Thyroid gland (tissue), 4 donors: ENCODE data around the gene CSNK1D.

Experiments used
- POLR2A ChIP-seq, 2 donors: fragments of 450-650 bp; IDR thresholded peaks; one replicate each; pipeline ENCODE4 v1.6.1; 2017; ENCODE audit warnings: antibody characterized with exemption in 2 of 2, mild to moderate bottlenecking in 2 of 2, moderate library complexity in 1 of 2
- TF ChIP-seq, protein P1 (sequence below), 6 experiments: fragments of 200-600 bp in 3 of 6; fragments of 450-650 bp in 3 of 6; sonication (generic) in 3 of 6; IDR thresholded peaks; one replicate each; pipeline ENCODE4 v1.5.1; 2016 to 2019; ENCODE audit warnings: antibody characterized with exemption in 6 of 6, mild to moderate bottlenecking in 2 of 6, inconsistent platforms in 1 of 6, moderate library complexity in 1 of 6

DNA sequence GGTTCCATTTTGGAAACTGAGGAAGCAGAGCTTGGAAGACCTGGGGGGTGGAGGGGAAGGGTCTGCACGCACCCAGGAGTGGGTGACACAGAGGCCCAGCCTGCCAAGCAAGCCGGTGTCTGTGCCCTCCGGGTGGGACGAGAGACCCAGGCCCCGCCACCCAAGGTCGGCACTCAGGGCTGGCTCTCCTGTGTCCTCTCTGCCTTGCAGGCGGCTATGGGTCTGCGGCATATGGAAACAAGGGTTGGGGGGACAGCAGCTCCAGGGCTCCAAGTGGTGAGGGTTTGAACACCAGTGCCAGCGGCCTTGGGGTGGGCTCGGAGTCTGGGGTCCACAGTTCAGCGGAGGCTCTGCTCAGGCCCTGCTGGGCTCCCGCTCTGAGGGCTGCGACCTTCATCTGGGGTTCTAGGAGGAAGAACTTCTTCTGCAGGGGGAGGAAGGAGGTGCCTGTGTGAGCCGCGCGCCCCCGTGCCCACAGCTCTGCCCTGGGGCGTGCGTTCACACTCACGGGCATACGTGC lies 48.5 kb upstream of the CSNK1D start:
- TF ChIP-seq, protein P1, sequence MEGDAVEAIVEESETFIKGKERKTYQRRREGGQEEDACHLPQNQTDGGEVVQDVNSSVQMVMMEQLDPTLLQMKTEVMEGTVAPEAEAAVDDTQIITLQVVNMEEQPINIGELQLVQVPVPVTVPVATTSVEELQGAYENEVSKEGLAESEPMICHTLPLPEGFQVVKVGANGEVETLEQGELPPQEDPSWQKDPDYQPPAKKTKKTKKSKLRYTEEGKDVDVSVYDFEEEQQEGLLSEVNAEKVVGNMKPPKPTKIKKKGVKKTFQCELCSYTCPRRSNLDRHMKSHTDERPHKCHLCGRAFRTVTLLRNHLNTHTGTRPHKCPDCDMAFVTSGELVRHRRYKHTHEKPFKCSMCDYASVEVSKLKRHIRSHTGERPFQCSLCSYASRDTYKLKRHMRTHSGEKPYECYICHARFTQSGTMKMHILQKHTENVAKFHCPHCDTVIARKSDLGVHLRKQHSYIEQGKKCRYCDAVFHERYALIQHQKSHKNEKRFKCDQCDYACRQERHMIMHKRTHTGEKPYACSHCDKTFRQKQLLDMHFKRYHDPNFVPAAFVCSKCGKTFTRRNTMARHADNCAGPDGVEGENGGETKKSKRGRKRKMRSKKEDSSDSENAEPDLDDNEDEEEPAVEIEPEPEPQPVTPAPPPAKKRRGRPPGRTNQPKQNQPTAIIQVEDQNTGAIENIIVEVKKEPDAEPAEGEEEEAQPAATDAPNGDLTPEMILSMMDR (IDR thresholded peaks at IDR 0.05), result no peak
- TF ChIP-seq POLR2A (IDR thresholded peaks at IDR 0.05), result no peak
